Right ventricle myocardium inferior (tissue), 1 donor: ENCODE results near the gene FGGY. TPM values are rescaled to one million over a fixed set of nuclear protein-coding genes. Genes with fewer than 3 reads are reported as not detected.

ENCODE experiments used
- ATAC-seq: fragments of 200-7000 bp; cut with Tn5 transposase; one replicate; pipeline ENCODE4 v1.9.1; 2020; ENCODE audit warnings: mild to moderate bottlenecking, moderate library complexity
- DNase-seq: peaks from one replicate; pipeline ENCODE4 v3.0.0; 2021; ENCODE audit errors: missing footprints
- intact Hi-C: fragments of 100-400 bp; cut with DNase I; formaldehyde crosslinking; loops from one replicate; pipeline ENCODE4 v1.11.0; 2022
- total RNA-seq: library from RNA; stranded (reverse); fragmentation: NEBNext Ultra II Directional; extraction: Animal tissue kit (Norgen Biotek cat#: 25700); gene quantifications from one replicate; pipeline ENCODE4 v1.2.1, GENCODE V29; 2021
- donor health status: DM: no; HTN: yes; CAD: no; lungs with severe emphysema.

Gene FGGY
- total RNA-seq, 1 donor from 2014 or later, result 28.5 TPM

DNA sequence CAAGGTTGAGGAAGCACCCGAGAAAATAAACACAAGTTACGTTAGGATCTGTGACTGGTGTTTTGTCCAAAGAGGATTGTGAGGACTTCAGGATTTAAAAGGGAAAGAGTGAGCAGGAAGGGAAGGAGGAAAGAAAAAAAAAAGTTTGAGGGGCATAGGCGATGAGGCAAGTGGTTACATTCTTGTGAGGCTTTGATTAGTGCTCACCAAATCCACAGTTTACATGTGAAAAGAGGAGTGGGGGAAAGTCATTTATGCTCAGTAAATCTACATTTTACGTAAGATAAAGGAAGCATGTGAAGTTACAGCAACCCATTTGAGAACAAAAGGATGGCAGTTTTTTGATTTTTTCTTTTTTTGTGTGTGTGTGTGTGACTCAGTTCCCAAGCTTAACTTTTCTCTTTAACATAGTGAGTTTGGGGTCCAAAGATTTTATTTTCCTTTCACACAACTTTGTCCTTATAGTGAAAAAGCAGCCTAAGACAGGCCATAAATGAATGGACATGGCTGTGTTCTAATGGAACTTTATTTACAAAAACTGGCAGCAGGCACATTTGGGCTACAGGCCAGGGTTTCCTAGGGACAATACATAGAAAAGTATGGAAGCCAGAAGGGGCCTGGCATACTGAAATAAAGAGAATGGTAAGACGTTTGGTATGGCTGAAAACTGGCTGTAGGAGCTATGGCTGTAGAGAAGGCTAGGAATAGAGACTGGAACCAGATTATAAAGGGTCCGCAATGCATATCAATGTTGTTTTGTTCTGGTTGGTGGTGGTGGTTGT, 121.7 kb downstream of the FGGY start:
- DNase-seq, result no peak
- no peak for ATAC-seq
- intact Hi-C loops, result no loop called here

DNA sequence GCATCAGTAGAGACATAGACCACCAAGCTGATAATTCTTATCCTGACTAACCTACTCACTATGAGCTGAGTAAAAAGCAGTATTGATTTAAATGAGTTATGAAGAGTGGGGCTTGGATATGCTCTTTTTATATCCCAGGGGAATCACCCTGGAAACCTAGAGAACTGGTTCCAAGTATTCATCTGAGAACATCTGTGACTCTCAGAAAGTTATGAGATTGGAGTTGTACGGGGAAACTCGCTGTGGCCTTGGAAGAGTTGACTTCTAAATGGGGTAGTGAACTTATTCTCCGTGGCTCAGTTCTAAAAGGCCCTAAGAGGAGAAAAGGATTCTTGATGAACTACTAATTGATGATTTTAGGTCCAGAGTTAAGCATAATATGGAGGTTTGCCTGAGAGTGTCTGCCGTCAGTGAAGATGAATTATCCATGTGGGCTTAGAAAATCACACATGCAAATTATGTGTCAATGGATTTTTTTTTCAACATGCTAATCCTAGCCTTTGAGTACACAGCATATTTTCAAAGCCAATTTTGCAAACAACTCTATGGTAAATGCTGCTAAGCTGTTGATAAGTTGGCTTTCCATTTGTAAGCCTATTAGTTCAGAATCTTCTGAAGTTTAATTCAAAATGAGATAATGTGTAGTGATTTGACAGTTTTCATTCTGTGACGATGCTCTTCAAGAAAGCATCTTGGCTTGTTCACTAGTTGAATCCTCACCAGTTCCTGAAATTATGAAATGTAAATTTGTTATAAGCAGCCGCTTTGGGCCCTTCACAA, 122.7 kb downstream of the FGGY start:
- no peak for ATAC-seq
- intact Hi-C loops, result no loop called here

DNA sequence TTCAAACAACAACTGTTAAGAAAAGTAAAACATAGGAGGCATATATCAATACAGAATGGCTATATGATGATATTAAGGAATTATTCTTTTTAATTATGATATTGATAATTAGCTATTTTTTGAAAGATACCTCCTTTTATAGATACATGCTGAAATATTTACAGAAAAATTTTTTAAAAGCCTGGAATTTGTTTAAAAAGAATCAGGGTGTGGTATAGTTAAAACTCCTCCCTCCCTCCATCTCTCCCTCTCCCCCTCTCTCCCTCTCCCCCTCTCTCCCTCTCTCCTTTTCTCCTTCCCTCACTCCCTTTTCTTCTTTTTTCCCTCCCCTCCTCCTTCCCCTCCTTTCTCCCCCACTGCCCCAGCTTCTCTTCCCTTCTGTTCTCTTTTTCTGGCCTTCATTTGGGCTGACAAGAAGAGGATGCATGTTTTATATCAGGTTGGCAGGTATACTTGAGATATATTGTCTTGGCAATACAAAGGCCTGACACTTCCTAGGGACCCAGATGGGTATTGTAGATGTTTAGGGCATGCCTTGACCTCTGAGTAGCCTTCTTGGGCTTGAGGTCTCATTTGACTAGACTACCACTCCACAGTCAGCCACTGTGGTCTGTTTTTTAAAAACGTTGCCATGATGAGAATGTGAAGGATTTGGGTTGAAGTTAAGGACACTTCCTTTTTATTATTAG, 124.5 kb downstream of the FGGY start:
- ATAC-seq (no peak), DNase-seq (no peak)
- intact Hi-C loops, result no loop called here

More for the DNA sequence above, 122.7 kb downstream of the FGGY start:
- DNase-seq, result no peak

GRCh38 chr1:59422921-59423575, 126.2 kb downstream of the FGGY start:
- DNase-seq, result no peak
- intact Hi-C loops, result no loop called here
- peak; percentile 53 for ATAC-seq

- no peak for DNase-seq
- ATAC-seq, result peak; percentile 21
- intact Hi-C loops, result loop anchor here (5.0 kb wide), 1 partner anchor 35 kb away; no protein-coding TSS in a partner anchor
Observed at GRCh38 chr1:59427155-59427554, 130.3 kb downstream of the FGGY start.

DNA sequence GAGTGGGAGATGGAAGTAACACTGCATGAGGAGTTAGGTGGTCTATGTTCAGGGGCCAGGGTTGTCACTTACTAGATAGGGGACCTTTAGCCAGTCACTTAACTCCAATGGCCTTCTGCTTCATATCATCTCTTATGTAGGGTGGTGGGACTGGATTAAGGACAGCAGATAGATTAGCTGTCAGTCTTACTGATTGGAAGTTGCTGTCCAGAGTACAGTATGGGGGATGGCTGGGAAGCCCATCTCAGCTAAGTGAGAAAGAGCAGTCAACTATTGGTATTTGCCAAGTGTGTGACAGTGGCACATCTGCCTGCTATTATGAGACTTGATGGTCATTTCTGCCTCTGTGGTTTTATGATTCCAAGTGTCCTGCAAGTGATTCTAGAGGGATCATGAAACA, 130.9 kb downstream of the FGGY start:
- ATAC-seq, result no peak
- intact Hi-C loops, result loop anchor here (5.0 kb wide), 1 partner anchor 35 kb away; no protein-coding TSS in a partner anchor

GRCh38 chr1:59428828-59429227, 131.9 kb downstream of the FGGY start:
- no peak for DNase-seq
- intact Hi-C loops, result loop anchor here (5.0 kb wide), 1 partner anchor 37 kb away; no protein-coding TSS in a partner anchor
- no peak for ATAC-seq

More for the DNA sequence above, 130.9 kb downstream of the FGGY start:
- no peak for DNase-seq

DNA sequence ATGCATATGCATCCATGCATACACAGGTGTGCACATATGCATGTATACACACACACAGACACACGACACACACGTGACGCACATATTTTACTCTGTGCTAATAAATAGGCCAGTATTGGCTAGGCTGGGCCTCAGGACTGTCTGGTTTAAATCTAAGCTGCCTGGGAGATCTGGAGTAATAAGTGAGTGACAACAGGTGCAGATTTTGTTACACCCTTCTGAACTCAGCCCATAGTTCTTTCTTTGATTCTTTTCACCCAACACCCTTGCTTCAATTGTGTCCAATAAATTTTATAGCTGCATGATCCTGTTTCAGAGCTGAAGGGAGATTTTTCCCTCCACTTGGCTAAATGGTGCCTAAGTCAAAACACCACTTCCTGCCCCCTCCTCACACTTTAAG, 132.8 kb downstream of the FGGY start:
- ATAC-seq, result no peak
- intact Hi-C loops, result loop anchor here (5.0 kb wide), 1 partner anchor 37 kb away; no protein-coding TSS in a partner anchor
- DNase-seq, result no peak

- no peak for ATAC-seq
- intact Hi-C loops, result no loop called here
- DNase-seq, result no peak
Observed at GRCh38 chr1:59431566-59432294, 134.8 kb downstream of the FGGY start.

DNA sequence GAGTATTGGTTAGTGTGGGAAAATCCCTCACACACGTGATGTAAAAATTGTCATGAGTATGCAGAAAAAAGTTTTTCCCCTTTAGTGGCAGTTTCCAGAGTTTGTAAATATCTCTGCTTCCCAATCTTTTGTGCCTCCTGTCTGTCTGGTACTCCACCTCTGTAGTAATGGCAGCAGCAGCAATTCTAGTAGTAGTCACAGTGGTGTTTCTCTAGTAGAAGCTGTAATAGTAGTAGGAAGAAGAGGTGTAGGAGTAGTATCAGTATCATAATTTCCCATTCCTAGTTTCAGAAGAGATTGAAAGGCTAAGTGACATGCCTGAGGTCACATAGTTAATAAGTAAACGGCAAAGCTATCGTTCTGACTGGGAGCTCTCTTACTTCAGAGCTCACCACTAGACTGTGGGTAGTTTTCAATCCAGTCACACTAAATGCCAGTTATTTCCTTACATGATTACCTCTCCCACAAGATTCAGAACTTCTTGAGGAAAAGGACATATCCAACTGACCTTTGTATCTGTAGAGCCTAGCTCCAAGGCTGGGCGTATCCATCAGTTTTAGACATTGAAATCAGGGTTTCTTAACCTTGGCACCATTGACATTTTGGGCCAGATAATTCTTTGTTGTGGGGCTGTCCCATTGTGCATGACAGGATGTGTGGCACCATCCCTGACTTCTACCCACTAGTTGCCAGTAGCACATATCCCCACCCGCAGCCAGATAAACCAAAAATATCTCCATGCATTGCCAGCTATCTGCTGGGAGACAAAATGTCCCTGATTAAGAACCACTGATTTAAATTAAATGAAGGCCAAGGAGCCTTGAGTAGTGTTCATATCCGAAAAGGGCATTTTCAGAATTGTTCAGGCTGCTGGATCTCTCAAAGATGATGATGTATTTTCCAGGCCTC, 135.9 kb downstream of the FGGY start:
- intact Hi-C loops, result no loop called here

DNA sequence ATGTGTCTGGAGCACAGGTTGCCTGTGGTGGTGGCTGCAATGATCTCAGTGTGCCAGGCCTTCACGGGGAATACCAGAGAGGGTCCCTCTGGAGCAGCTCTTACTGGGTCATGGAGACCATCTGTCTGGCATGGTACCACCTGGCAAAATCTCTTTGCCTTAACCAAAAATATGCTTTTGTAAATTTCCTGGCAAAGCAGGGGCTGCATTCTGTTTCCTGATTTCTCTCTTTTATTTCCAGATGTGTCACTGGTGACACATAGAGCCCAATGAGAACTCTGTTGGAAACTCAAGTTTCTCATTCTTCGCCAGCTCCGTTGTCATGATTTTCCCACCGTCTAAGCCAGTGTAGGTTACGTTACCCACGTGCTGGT, 136.5 kb downstream of the FGGY start:
- intact Hi-C loops, result no loop called here
- ATAC-seq, result no peak
- DNase-seq, result no peak

More for the DNA sequence above, 135.9 kb downstream of the FGGY start:
- DNase-seq, result no peak
- ATAC-seq, result no peak

DNA sequence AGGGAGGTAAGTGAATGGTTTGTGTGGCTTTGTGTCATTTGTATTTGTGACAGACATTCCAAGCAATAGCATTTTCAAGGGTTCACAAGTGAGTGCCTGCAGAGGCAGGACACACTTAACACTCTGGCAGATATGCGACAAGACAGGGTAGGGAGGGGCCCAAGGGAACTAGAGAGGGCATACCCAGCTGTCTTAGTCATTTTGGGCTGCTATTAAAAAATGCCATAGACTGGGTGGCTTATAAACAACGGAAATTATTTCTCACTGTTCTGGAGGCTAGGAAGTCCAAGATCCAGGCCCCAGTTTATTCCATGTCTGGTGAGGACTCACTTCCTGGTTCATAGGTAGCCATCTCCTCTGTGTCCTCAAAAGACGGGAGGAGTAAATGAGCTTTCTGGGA, 137.4 kb downstream of the FGGY start:
- intact Hi-C loops, result no loop called here
- no peak for ATAC-seq
- no peak for DNase-seq

DNA sequence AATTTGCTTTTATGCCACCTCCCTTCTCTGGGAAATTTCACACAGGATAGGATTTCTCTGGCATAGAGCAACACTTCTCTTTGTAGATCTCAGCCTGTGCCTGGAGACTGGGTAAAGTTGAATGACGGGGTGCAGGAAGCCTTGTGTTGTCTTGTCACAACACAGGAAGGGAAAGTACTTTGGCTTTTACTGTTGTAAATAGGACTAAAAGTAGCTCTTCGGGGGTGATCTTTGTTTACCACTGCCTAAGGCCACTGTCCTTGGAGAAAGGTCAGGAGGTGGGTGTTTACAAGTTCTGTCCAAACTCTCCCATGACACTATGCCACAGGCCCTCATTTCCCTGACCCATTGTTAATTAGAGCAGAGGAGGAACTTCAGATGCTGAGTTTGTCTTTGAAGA, 139.7 kb downstream of the FGGY start:
- ATAC-seq, result no peak
- no peak for DNase-seq
- intact Hi-C loops, result no loop called here

DNA sequence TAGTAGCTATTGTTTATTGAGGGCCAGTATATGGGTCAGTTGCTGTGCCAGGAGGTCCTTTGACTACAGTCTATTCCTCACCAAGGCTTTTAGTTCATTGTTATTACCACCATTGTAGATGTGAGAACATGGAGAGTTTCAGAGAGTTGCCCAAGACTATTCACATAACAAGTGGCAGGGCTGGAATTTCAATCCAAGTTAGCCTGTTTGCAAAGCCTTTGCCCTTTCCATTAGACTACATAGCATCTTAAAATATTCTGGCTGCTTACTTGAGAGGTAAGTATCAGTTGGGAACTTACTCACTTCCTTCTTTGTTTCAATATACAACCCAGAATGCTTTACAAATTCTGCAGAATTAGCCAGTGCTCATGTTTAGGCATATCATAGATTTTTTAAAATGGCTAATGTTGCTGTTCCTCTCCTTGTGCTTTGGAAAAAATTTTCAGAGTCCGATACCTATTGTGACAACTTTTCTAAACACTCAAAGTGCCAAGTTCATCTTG, 141.2 kb downstream of the FGGY start:
- DNase-seq (no peak), ATAC-seq (no peak)
- intact Hi-C loops, result no loop called here

- no peak for ATAC-seq
- intact Hi-C loops, result no loop called here
- no peak for DNase-seq
Observed at GRCh38 chr1:59442492-59442891, 145.6 kb downstream of the FGGY start.

GRCh38 chr1:59443310-59443709, 146.4 kb downstream of the FGGY start:
- no peak for DNase-seq
- intact Hi-C loops, result no loop called here
- ATAC-seq, result no peak

DNA sequence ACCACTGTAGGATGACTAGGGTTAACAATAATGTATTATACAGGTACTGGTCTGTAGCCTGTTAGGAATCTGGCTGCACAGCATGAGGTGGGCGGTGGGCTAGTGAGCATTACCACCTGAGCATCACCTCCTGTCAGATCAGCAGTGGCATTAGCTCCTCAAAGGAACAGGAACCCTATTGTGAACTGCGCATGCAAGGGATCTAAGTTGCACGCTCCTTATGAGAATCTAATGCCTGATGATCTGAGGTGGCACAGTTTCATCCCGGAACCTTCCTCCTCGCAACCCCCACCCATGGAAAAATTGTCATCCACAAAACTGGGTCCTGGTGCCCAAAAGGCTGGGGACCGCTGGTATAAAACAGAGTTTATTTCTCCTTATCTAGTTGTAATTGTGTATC, 147.6 kb downstream of the FGGY start:
- no peak for ATAC-seq
- intact Hi-C loops, result no loop called here

More for the DNA sequence above, 147.6 kb downstream of the FGGY start:
- DNase-seq, result no peak
